GM06990 (cell line): ENCODE measurements around the gene RASSF3.
"Not testable (repeated sequence)": the region's sequence is repeated elsewhere in the genome, so short reads cannot be mapped to it uniquely, and the experiment has no call there.

Experiments used
- DNase-seq: peaks from one replicate; pipeline ENCODE4 v3.0.0-alpha.2; 2011; ENCODE audit not compliant: insufficient read length; ENCODE audit errors: extremely low read depth
- H3K27me3 ChIP-seq: replicated peaks from 2 replicates; pipeline ENCODE4 v1.6.0; 2011; ENCODE audit warnings: low read length; ENCODE audit not compliant: control insufficient read depth, insufficient read depth
- H3K36me3 ChIP-seq: 2 replicates; pipeline ENCODE4 v1.5.1; 2011; ENCODE audit warnings: low read length; ENCODE audit not compliant: control insufficient read depth, insufficient read depth
- H3K4me3 ChIP-seq: replicated peaks from 2 replicates; pipeline ENCODE4 v1.5.1; 2011; ENCODE audit warnings: low read depth, mild to moderate bottlenecking, control low read depth, low read length
- TF ChIP-seq, protein P1 (sequence below): IDR thresholded peaks from 2 replicates; pipeline ENCODE4 v1.5.1; 2011; ENCODE audit warnings: low read length, control low read depth, mild to moderate bottlenecking, inconsistent platforms; ENCODE audit not compliant: insufficient read depth, poor library complexity, severe bottlenecking

Gene RASSF3

DNA sequence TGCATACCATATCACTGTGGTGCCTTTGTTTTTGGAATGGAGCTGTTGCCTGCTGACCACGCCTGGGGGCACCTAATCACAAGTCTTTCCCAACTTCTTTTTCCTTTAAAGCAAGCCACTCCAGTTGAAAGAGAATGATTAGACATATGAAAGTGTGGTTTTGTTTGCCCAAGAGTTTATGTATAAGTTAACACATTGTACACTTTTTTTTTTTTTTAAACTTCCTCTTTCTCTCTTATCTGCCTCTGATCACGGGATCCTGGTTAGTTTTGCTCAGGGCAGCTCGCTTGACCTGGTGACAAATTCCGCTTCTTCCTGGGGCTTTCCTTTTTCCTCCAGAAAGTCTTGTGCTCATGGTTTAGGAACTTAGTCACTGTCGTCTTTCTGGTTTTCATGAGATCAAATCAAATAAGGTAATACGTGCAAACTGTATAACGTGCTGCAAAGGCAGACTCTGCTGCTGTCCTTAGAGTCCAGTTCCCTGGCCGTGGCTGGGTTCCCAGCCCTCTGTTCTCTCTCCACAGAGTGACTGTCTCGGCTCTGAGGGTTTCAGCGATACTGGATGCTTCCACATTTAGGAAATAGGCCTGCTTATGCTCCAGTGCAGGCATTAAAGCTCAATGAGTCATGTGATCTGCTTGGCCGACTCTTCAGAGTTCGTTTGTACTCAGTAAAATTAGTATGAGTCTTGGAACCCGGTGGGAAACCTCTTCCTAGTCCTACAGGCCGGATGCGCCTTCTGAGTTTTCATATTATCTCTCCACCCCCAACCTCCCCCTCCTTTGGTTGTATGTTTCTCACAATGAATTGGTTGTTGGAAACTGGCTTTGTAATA, 15.2 kb downstream of the RASSF3 start:
- TF ChIP-seq, protein P1, sequence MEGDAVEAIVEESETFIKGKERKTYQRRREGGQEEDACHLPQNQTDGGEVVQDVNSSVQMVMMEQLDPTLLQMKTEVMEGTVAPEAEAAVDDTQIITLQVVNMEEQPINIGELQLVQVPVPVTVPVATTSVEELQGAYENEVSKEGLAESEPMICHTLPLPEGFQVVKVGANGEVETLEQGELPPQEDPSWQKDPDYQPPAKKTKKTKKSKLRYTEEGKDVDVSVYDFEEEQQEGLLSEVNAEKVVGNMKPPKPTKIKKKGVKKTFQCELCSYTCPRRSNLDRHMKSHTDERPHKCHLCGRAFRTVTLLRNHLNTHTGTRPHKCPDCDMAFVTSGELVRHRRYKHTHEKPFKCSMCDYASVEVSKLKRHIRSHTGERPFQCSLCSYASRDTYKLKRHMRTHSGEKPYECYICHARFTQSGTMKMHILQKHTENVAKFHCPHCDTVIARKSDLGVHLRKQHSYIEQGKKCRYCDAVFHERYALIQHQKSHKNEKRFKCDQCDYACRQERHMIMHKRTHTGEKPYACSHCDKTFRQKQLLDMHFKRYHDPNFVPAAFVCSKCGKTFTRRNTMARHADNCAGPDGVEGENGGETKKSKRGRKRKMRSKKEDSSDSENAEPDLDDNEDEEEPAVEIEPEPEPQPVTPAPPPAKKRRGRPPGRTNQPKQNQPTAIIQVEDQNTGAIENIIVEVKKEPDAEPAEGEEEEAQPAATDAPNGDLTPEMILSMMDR: no peak
- DNase-seq: peak; percentile 70
- Histone ChIP-seq H3K36me3 (peaks cover 2% of the 10 kb centered on the region; the same call in 1 of the 2 replicates), H3K4me3 (peak overlapping the region; percentile 60), H3K27me3 (no peaks in the 10 kb centered on the region)

DNA sequence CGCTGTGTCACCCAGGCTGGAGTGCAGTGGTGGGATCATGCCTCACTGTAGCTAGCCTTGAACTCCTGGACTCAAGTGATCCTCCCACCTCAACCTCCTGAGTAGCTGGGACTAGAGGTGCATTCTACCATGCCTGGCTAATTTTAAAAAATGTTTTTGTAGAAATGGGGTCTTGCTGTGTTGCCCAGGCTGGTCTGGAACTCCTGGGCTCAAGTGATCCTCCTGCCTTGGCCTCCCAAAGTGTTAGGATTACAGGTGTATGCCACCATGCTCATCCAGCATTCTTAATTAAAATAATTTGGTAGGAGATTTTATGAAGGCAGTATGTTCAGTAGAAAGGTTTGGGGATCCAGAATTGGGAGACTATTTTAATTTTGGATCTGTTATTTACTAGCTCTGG, 16.3 kb downstream of the RASSF3 start:
- not testable (repeated sequence) for H3K36me3 ChIP-seq, DNase-seq, H3K27me3 ChIP-seq, H3K4me3 ChIP-seq

DNA sequence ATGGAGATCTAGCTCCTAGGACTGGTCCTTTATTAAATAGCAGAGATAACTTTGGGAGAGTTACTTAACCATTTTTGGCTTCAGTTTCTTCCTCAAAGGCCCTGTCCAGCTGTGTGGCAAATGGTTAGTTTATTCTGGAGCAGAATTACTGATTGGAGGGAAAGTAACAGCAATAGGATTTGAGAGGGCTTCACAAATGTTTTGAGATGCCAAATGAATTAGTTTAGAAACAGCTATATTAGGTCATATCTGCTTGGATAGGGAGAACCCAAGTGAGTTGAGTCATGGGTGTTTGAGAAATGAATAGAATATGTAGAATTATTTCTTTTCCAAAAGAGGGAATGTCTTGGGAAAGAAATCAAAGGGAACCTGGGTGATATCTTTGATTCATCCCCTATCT, 17.5 kb downstream of the RASSF3 start:
- TF ChIP-seq, protein P1: no peak
- Histone ChIP-seq H3K36me3 (peaks cover 5% of the 10 kb centered on the region), H3K27me3 (no peaks in the 10 kb centered on the region), H3K4me3 (no peak overlapping the region)
- no peak for DNase-seq

DNA sequence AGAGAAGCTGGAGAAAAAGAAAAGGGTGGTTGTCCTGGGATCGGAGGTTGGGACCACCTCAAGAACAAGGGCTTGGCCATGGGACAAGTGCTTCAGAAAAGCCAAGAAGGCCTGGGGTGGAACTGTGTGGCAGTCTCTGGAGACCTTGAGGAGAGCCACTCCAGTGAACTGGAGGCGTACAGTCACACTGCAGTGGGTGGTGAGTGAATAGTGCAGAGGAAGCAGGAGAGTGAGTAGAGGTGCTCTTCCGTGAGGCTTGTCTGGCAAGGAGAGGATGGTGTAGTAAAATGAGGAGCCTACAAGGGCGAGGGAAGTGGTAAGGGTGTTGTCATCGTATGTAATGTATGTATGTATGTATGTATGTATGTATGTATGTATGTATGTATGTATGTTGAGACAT, 20.9 kb downstream of the RASSF3 start:
- H3K36me3 ChIP-seq: peaks cover 7% of the 10 kb centered on the region
- no peak for DNase-seq
- H3K4me3 ChIP-seq: no peak overlapping the region
- TF ChIP-seq, protein P1: no peak
- H3K27me3 ChIP-seq: no peaks in the 10 kb centered on the region

DNA sequence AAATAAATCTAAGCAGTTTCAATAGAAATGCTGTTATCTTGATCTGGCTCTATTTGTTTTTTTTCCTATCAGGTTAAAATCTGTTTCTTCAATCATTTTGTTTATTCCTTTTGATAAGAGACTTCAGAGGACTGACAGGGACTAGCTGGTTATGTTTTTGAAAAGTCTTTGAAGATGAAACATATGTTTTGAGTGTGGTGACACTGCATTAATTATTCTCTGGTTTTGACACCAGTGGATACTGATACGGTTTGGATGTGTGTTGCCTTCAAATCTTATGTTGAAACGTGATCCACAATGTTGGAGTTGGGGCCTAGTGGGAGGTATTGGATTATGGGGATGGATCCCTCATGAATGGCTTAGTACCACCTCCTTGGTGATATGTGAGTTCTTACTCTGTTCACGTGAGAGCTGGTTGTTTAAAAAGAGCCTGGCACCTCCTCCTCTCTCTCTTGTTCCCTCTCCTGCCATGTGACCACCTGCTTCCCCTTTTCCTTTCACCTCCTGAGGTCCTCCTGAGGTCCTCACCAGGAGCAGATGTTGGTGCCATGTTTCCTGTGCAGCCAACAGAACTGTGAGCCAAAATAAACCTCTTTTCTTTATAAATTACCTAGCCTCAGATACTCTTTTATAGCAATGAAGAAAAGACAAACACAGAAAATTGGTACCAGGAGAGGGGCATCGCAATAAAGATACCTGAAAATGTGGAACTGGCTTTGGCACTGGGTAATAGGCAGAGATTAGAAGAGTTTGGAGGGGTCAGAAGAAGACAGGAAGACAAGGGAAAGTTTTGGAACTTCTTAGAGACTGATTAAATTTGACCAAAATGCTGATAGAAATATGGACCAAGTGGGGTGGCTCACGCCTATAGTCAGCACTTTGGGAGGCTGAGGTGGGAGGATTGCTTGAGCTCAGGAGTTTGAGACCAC, 23.0 kb downstream of the RASSF3 start:
- TF ChIP-seq, protein P1: no peak
- DNase-seq: no peak
- Histone ChIP-seq H3K36me3 (peaks cover 7% of the 10 kb centered on the region), H3K4me3 (no peak overlapping the region), H3K27me3 (no peaks in the 10 kb centered on the region)

DNA sequence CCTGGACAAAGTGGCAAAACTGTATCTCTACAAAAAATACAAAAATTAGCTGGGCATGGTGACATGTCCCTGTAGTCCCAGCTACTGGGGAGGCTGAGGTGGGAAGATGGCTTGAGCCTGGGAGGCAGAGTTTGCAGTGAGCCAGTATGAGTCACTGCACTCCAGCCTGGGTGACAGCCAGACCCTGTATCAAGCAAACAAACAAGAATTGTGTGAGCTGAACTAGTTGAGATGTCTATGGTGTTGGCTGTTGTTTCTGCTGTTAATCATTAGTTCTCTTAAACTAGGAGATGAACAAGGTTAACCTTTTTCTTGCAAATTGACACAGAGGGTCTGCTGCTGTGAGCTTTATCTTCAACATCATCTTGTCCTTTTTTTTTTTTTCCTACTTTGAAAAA, 23.6 kb downstream of the RASSF3 start:
- Histone ChIP-seq H3K36me3 (peaks cover 7% of the 10 kb centered on the region), H3K27me3 (no peaks in the 10 kb centered on the region), H3K4me3 (no peak overlapping the region)
- DNase-seq: no peak
- TF ChIP-seq, protein P1: no peak
